NCI-H2107 (cell line): ENCODE results near the gene GET4.

Experiments used
- DNase-seq: peaks from one replicate; lab custom pipeline; 2025; lab: John Stamatoyannopoulos, UW

GET4 gene

GRCh38 chr7:876077-876971 lies at the start of gene GET4:
Gene GET4, plus strand, starts transcription at chr7:876554. Its CDS starts 92 bp downstream, at chr7:876646.
- peak; percentile 98 for DNase-seq

DNA sequence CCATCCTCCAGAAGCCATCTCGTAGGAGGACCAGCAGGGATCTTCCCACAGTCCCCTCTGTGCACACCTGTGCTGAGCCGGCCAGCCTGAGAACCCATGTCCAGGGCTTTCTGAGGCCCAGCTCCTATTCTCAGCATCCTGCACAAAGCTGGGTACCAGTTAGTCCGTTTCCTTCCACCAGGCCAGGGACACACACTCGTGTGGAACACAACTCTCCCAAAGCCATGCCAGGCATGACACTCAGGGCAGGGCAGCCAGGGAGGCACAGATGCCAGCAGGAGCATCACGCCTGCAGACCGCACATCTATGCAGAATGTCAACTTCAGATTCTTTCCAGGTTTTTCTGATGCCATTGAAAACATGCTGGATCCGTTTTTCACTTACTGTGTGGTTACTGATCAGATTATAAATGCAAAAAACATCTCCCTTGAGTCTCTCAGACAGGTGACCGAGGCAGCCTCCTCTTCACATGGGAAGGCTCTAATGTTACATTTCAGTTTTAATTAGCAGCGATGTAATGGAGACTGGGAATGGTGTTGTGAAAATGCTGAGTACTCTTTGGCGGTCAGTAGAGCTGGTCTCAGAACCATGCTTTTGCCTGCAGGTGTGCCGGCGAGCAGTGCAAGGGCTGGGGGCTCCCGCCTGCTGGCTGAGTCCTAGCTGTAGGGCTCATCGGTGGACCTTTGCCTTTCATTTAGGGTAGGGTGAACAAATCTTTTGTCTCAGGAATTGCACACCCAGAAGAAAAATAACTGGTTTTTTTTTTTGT lies 47.4 kb upstream of the GET4 start:
- DNase-seq: peak; percentile 74

DNA sequence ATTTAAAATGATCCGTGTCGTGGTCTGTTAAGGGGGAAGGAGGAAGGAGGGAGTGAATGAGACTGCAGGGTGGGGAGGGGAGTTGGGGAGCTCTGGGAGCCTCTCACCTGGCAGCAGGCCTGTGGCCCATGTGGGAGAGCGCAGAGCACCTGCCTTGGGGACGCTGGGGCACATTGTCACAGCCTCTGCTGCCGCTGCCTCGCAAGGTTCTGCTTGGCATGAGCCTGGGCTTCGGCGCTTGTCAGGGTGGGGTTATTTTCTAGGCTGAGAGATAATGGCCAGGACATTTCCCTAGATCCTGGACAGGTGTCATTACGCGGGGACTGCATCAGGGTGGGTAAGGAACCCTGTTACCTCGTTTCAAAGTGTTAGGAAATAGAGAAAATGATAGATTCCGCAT lies 46.3 kb upstream of the GET4 start:
- DNase-seq: peak; percentile 87

DNA sequence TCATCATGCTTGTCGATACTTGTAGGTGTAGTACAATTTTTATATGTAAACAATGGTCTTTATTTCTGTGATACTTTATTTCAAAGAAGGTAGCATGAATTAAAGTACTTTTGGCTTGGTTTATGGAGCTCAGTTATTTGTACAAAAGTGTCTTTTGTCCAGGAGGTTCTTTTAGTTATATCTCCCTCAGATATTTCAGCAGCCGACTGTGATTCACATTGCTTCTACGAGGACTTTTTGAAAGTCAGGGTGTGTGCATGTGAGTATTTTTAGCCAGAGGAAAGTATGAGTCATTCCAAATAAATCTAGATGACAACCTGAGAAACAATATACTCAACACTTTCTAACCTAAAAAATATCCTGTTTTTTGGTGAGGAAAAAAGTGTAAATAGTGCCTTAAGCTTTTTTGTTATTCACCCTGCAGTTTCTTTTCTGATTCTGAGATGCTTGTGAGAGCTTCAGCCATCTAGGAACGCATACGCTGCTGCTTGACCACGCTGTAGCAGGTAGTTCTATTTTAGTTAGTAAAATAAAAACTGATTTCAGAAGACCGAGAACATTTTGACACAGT lies 44.7 kb upstream of the GET4 start:
- no peak for DNase-seq

GRCh38 chr7:832167-832967 lies 44.0 kb upstream of the GET4 start, which contains the start of gene SUN1:
Gene SUN1, plus strand, starts transcription at chr7:832476. Its CDS starts 49 bp downstream, at chr7:832525.
- DNase-seq: no peak

DNA sequence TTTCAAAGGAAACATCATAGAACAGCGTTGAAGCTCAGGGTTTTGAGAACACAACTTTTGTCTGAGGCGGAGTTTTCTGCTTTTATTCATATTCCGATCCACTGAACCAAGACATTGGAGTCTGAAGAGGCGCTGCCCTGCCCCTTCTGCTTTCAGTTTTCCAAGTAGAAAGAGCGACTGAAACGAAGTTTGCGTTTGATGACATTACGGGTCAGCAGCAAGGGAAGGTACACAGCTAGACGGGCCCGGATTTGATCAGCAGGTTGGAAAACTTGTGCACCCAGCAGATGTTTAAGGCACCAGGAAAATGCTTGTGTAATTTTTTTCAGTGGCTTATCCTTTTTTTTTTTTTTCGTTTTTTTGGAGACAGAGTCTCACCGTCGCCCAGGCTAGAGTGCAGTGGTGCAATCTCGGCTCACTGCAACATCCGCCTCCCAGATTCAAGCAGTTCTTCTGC lies 43.4 kb upstream of the GET4 start:
- DNase-seq: no peak

- no peak for DNase-seq
Observed at GRCh38 chr7:833601-834258, 42.6 kb upstream of the GET4 start.

- no peak for DNase-seq
Observed at GRCh38 chr7:834277-834676, 42.1 kb upstream of the GET4 start.

GRCh38 chr7:835021-835420 lies 41.3 kb upstream of the GET4 start:
- DNase-seq: no peak

- DNase-seq: no peak
Observed at GRCh38 chr7:835485-836401, 40.6 kb upstream of the GET4 start.

GRCh38 chr7:836429-836828 lies 39.9 kb upstream of the GET4 start:
- DNase-seq: no peak

- no peak for DNase-seq
Observed at GRCh38 chr7:837001-837400, 39.4 kb upstream of the GET4 start.

DNA sequence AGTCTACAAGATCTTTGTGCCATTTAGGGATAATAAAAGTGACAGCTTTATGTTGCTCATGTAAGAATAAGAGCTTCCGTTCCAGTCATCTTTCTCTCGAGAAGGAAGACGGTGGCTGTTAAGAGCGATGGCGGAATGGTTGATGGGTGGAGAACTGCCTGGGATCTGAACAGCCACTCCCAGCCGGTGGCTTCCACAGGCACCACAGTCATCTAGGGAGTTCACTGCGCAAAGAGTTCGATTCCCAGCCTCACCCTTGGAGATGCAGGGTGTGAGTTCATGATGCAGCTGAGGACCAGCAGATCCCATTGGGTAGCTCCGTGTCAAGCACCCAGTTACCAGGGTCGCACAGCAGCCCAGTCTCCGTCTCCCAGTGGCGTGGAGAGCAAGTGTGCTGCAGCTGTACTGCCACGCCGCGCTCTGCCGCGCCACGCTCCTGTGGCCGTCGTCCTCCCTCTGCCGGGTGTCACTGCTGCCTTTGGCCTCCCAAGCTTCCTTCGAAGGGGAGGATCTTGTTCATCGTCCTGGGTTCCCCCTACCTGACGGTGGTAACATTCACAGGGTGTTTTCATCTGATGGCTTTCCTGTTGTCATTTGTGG lies 36.3 kb upstream of the GET4 start:
- DNase-seq: no peak

- DNase-seq: no peak
Observed at GRCh38 chr7:841943-842342, 34.4 kb upstream of the GET4 start.

- no peak for DNase-seq
Observed at GRCh38 chr7:842431-843031, 33.8 kb upstream of the GET4 start.

GRCh38 chr7:843230-843629 lies 33.1 kb upstream of the GET4 start:
- DNase-seq: no peak

DNA sequence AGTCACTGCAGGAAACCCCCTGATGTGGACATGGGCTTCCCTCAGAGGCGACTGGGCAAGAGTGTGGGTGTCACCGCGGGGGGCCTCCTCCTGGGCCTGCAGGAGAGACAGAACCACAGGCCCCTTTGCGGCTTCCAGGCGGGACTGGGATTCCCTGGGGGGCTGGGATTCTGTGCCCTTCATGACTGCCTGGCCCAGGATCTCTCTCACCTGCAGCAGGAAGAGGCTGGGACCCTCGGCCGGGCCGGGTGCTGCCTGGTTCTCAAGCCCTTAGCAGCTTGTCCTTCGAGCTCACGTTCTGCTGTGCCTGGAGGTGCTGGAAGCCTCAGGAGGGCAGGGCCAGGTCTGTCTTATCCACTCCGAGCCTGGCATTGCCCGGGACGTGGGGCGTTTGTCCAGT lies 32.3 kb upstream of the GET4 start:
- no peak for DNase-seq

DNA sequence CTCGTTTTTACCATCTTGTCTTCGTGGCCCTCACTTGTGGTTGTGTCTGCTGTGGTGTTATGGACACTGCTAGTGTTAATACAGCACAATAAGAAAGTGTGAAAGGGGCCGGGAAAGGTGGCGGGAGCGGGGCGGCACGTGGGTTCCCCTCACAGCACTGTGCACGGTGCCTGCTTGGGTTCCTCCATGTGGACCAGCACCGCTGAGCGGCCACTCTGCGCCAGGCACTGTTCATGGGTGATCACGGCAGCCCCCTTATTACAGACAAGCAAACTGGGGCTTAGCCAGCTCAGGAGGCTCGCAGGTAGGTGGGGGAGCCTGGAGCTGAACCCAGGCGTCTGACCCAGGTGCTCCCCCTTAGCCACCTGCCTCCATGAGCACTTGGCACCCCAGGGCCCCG lies 31.8 kb upstream of the GET4 start:
- DNase-seq: no peak

DNA sequence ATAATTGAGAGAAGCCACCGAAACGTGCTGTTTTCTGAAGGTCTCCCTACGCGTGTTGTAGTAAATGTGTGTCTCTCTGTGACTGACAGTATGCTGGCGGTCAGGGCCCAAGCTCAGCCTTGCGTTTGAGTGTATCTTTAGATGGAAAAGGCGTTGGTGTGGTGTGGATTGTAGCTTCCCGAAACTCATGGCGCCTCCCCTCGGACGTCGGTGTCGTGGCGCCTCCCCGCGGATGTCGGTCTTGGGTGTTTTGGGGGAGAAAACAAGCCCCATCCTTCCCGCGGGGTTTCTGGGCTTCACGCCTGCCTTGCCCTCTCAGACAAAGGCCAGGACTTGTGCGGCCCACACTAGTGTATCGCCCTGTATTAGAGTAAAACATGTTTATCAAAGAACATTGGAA lies 31.3 kb upstream of the GET4 start:
- DNase-seq: no peak
